Fibroblast of skin of back (primary cell): Measurements from ENCODE around the gene NLGN2.

Experiments
- DNase-seq: peaks from one replicate; pipeline ENCODE4 v3.0.0-alpha.2; 2013

Gene NLGN2

DNA sequence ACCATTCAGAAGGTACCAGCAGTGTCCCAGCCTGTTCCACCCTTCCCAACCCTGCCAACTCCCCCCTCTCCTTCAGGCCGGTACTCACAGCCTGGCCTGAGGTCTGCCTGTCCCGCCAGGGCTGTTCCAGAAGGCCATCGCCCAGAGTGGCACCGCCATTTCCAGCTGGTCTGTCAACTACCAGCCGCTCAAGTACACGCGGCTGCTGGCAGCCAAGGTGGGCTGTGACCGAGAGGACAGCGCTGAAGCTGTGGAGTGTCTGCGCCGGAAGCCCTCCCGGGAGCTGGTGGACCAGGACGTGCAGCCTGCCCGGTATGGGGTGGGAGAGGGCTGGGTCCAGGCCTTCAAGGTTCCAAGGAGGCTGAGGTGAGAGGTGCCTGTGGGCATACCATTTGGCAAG, 7.2 kb downstream of the NLGN2 start:
- no peak for DNase-seq

GRCh38 chr17:7415784-7416183, 8.1 kb downstream of the NLGN2 start:
- DNase-seq: no peak

DNA sequence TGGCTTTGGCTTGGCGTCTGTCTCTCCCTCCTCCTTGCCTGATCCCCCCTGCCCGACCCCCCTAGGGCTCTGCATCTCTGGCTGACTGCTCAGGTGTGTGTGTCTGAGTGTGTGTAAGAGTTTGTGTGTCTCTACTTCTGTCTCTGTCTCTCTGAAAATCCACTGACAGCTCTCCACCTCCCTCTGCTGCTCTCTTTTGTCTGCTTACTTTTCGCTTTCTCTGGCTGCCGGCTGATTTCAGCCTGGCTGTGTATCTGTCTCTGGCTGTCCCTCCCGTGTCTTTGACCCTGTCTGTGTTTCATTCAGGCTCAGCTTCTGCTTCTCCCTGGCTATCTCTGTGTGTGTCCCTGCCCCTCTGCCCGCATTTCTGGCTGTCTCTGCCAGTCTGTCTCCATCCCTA, 8.7 kb downstream of the NLGN2 start:
- DNase-seq: no peak

- DNase-seq: no peak
These were observed 9.5 kb downstream of the NLGN2 start for GRCh38 chr17:7417056-7417655.

DNA sequence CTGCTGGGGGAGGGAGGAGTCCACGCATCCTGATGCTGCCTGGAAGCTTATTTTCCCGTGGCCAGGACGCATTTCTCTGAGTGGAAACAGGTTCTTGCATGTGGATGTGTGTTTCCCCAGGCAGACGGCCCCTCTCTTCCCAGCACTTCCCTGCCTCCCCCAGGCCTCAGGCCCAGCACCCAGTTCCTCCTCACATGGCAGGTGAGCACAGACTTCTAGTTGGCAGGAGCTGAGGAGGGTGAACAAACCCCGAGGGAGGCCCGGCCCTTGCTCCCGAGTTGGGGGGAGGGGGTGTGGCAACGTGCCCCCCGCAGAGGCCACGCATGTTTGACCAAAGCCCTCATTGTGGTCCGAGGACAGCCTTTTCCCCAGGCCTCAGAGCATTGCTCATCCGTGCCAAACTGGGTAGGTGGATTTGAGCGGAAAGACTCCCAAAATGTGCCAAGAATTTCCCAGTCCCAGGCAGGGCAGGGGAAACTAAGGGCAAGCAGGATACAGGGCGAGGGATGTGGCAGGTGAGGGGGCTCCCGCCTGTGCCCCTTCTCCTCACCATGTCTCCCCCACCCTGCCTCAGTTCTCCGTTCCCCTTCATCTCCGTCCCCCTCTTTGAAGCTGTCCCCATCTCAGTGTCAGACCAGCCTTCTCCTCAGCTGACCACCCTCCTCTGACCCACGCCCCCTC, 11.0 kb downstream of the NLGN2 start:
- no peak for DNase-seq

- no peak for DNase-seq
These were observed 12.4 kb downstream of the NLGN2 start, which contains the start of gene SPEM1 for GRCh38 chr17:7419819-7420610. Gene SPEM1 (plus strand): TSS chr17:7420324. CDS start chr17:7420385, 61 bp downstream.

DNA sequence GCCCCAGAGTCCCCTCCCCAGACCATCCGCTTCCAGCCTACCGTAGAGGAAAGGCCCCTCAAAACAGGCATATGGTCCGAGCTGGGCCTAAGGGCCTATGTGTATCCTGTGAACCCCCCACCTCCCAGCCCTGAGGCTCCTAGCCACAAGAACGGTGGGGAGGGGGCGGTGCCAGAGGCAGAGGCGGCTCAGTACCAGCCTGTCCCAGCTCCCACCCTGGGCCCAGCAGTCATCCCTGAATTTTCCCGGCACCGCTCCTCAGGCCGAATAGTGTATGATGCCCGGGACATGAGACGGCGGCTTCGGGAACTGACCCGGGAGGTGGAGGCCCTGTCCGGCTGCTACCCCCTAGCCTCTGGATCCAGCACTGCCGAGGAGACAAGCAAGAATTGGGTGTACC, 13.5 kb downstream of the NLGN2 start:
- DNase-seq: no peak

- DNase-seq: no peak
These were observed 16.0 kb downstream of the NLGN2 start for GRCh38 chr17:7423679-7424078.

DNA sequence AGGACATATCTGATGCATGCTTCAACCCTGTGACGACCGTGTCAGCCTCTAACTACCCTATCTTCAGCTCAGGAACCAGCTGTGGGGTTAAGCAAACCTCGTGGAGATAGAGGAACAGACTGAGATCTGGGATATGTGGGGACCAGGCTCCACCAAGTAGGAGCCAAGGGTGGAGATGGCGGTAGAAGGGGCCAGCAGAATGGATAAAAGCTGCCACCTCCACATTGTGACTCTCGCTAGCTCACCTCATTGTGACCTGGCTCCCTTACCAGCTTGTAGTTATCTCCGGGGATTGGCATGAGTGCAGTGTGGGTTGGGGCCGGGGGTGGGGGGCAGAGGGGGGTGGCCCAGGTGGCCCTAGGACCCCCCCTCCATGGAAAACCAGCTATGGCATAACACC, 17.7 kb downstream of the NLGN2 start, which contains the start of gene SPEM2:
TSS of gene SPEM2 (plus strand) at position 301 of the 400 bp plus-strand sequence. CDS start at position 374, 73 bp downstream.
- DNase-seq: no peak

DNA sequence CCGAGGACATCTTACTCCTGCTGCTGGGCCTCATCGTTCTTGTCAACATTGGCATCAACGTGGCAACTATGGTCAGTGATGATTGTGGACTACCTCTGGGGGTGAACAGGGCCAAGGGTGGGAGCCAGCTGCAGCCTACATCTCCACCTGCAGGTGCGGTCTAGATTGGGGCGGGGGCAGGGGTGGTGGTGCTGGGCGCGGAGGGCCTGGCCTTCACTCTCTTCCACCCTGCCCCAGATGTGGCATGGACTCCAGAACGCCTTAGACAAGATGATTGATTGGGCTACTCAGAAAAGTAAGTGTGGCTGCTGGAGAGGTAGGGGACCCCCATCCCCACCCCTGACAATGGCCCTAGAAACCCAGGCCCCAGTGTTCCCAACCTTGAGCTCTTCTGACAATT, 18.1 kb downstream of the NLGN2 start:
- no peak for DNase-seq

- no peak for DNase-seq
These were observed 18.7 kb downstream of the NLGN2 start for GRCh38 chr17:7426203-7426863.

DNA sequence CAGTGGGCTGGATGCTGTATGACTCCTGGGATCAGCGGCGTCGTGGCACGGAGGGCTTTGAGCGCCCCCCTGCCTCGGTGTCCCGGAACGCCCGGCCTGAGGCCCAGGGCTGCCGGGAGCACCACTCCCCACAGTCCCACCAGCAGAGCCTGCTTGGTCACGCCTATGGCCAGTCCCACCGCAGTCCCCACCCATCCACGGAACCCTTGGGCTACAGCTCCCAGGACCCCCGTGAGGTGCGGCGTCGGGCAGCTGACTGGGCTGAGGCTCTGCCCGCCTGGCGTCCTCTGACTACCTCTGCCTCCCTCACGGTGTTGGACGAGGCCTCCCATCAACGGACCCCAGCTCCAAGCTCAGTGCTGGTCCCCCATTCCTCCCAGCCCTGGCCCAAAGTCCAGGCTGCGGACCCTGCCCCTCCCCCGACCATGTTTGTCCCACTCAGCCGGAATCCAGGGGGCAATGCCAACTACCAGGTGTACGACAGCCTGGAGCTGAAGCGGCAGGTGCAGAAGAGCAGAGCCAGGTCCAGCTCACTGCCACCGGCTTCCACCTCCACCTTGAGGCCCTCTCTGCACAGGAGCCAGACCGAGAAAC, 19.3 kb downstream of the NLGN2 start:
- no peak for DNase-seq

GRCh38 chr17:7427549-7427948, 19.9 kb downstream of the NLGN2 start:
- no peak for DNase-seq

GRCh38 chr17:7428557-7428956, 20.9 kb downstream of the NLGN2 start, which contains the start of gene SPEM3:
Gene SPEM3 (plus strand): TSS chr17:7428857. CDS start chr17:7428903, 46 bp downstream.
- no peak for DNase-seq

- DNase-seq: no peak
These were observed 22.1 kb downstream of the NLGN2 start for GRCh38 chr17:7429722-7430121.

DNA sequence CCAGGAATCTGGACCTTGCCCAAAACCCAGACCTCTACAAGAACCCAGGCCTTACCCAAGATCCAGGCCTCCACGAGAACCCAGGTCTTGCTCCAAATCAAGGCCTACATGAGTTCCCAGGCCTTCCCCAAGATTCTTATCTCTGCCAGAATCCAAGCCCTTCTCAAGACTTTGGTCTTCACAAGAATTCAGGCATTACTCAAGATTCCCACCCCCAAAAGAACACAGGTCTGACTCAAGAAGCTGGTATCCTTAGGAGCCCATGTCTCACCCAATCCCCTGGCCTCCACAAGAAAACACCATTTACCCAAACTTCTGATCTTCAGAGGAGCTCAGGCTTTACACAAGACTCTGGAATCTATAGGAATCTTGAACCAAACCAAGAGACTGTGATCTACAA, 23.6 kb downstream of the NLGN2 start:
- peak; percentile 24 for DNase-seq

- DNase-seq: no peak
These were observed 24.7 kb downstream of the NLGN2 start for GRCh38 chr17:7432296-7432695.

GRCh38 chr17:7435676-7436555, 28.3 kb downstream of the NLGN2 start:
- no peak for DNase-seq

GRCh38 chr17:7436556-7437368, 29.1 kb downstream of the NLGN2 start:
- DNase-seq: peak; percentile 78

- DNase-seq: no peak
These were observed 29.8 kb downstream of the NLGN2 start for GRCh38 chr17:7437369-7437863.
